Right renal pelvis (tissue), 4 donors: ENCODE data around the gene NTN3. TPM values are rescaled to one million over a fixed set of nuclear protein-coding genes. Genes with fewer than 3 reads are reported as not detected.
"Not testable (repeated sequence)": the region's sequence is repeated elsewhere in the genome, so short reads cannot be mapped to it uniquely, and the experiment has no call there.

Experiments
- DNase-seq, 4 donors: peaks; one replicate each; pipeline ENCODE4 v3.0.0-alpha.2; 2013; ENCODE audit warnings: low read depth in 4 of 4, low spot score in 3 of 4, missing footprints in 1 of 4
- polyA plus RNA-seq, 4 donors: library from polyadenylated mRNA; unstranded; fragments of 120-200 nt; gene quantifications; one replicate each; pipeline ENCODE4 v1.2.1, GENCODE V29; 2013; ENCODE audit not compliant: insufficient read length in 4 of 4

Gene NTN3
- polyA plus RNA-seq, 4 donors, result 2.0 to 3.6 (median 2.5) TPM

- no peak for DNase-seq
These were observed 5.6 kb downstream of the NTN3 start for GRCh38 chr16:2476741-2477140.

- no peak for DNase-seq
These were observed 6.2 kb downstream of the NTN3 start for GRCh38 chr16:2477327-2477726.

GRCh38 chr16:2478279-2478678 lies 7.2 kb downstream of the NTN3 start:
- no peak for DNase-seq

GRCh38 chr16:2479996-2480395 lies 8.9 kb downstream of the NTN3 start:
- DNase-seq, result not testable (repeated sequence)

GRCh38 chr16:2480948-2481347 lies 9.9 kb downstream of the NTN3 start:
- DNase-seq, result no peak

GRCh38 chr16:2481676-2482075 lies 10.6 kb downstream of the NTN3 start:
- no peak for DNase-seq

- no peak for DNase-seq
These were observed 11.2 kb downstream of the NTN3 start for GRCh38 chr16:2482249-2482648.

- DNase-seq, result no peak
These were observed 11.8 kb downstream of the NTN3 start for GRCh38 chr16:2482708-2483534.

GRCh38 chr16:2483939-2484897 lies 13.1 kb downstream of the NTN3 start:
- DNase-seq, result no peak

GRCh38 chr16:2484898-2485508 lies 13.9 kb downstream of the NTN3 start:
- DNase-seq, result no peak

- DNase-seq, result no peak
These were observed 14.9 kb downstream of the NTN3 start for GRCh38 chr16:2485811-2486507.

- no peak for DNase-seq
These were observed 15.8 kb downstream of the NTN3 start for GRCh38 chr16:2486645-2487516.

- DNase-seq, result no peak
These were observed 16.4 kb downstream of the NTN3 start for GRCh38 chr16:2487517-2487842.

- DNase-seq, result no peak
These were observed 16.9 kb downstream of the NTN3 start for GRCh38 chr16:2487903-2488531.

- no peak for DNase-seq
These were observed 18.5 kb downstream of the NTN3 start for GRCh38 chr16:2489581-2489980.

GRCh38 chr16:2490190-2491105 lies 19.4 kb downstream of the NTN3 start:
- no peak for DNase-seq

- no peak for DNase-seq
These were observed 21.2 kb downstream of the NTN3 start for GRCh38 chr16:2492292-2492691.

GRCh38 chr16:2493605-2494004 lies 22.5 kb downstream of the NTN3 start:
- no peak for DNase-seq
